Stomach (tissue), 9 donors: ENCODE data around the gene PTPRE. TPM values are rescaled to one million over a fixed set of nuclear protein-coding genes. Genes with fewer than 3 reads are reported as not detected.

Source experiments
- DNase-seq, 2 donors: peaks; one replicate each; pipeline versions ENCODE4 v3.0.0 to v3.0.0-alpha.2; 2013 to 2019
- H3K27ac ChIP-seq, 5 donors: fragments of 200-600 bp in 4 of 5; sonication (generic) in 4 of 5; one replicate each; pipeline ENCODE4 v1.5.1; 2013 to 2019; ENCODE audit warnings: mild to moderate bottlenecking in 1 of 5, moderate library complexity in 1 of 5
- H3K27me3 ChIP-seq, 3 donors: fragments of 200-600 bp; sonication (generic); one replicate each; pipeline ENCODE4 v1.5.1; 2017 to 2019; ENCODE audit warnings: mixed run types in 1 of 3
- H3K36me3 ChIP-seq, 4 donors: fragments of 200-600 bp; sonication (generic); 1 replicate in 3 of 4; 2 replicates in 1 of 4; pipeline ENCODE4 v1.5.1; 2016 to 2019
- H3K4me1 ChIP-seq, 4 donors: fragments of 200-600 bp; sonication (generic); one replicate each; pipeline ENCODE4 v1.5.1; 2016 to 2019
- H3K4me3 ChIP-seq, 4 donors: fragments of 200-600 bp; sonication (generic) in 3 of 4; one replicate each; pipeline ENCODE4 v1.5.1; 2016 to 2019; ENCODE audit warnings: mild to moderate bottlenecking in 1 of 4
- H3K9me3 ChIP-seq, 4 donors: fragments of 200-600 bp; sonication (generic); one replicate each; pipeline ENCODE4 v1.5.1; 2016 to 2019
- CTCF ChIP-seq, 7 experiments: fragments of 450-650 bp in 4 of 7; fragments of 200-600 bp in 3 of 7; sonication (generic) in 3 of 7; IDR thresholded peaks; one replicate each; pipeline ENCODE4 v1.5.1; 2016 to 2019; ENCODE audit warnings: antibody characterized with exemption in 7 of 7, control low read depth in 2 of 7, mild to moderate bottlenecking in 1 of 7
- EP300 ChIP-seq: sonication (generic); formaldehyde crosslinking; IDR thresholded peaks from one replicate; pipeline ENCODE4 v1.6.1; 2017; ENCODE audit warnings: antibody characterized with exemption
- POLR2A ChIP-seq, 4 donors: fragments of 450-650 bp; IDR thresholded peaks; one replicate each; pipeline ENCODE4 v1.6.1; 2016; ENCODE audit warnings: antibody characterized with exemption in 4 of 4, control low read depth in 2 of 4, mild to moderate bottlenecking in 1 of 4, moderate library complexity in 1 of 4
- POLR2AphosphoS5 ChIP-seq, 3 donors: sonication (generic); formaldehyde crosslinking; IDR thresholded peaks; one replicate each; pipeline ENCODE4 v1.6.1; 2016; ENCODE audit warnings: antibody characterized with exemption in 3 of 3
- WGBS, 5 donors: extraction: QIAGEN DNeasy Blood & Tissue Kit in 3 of 5; methylation state at CpG; one replicate each; pipeline versions ENCODE4 v1.1.5 to v1.1.7; 2013 to 2018; 5-methylcytosine and 5-hydroxymethylcytosine counted together
- intact Hi-C: fragments of 100-400 bp; cut with DNase I; formaldehyde crosslinking; loops from one replicate; pipeline ENCODE4 v1.15.1; 2023; ENCODE audit warnings: low total_unique reads
- polyA plus RNA-seq, 3 donors: library from polyadenylated mRNA; stranded (reverse); fragments of 200-250 nt; gene quantifications; one replicate each; pipeline ENCODE4 v1.2.3, GENCODE V29; 2013
- total RNA-seq, 5 donors: library from RNA; depleted of rRNA; stranded (reverse); fragments of >200 nt; gene quantifications; one replicate each; pipeline versions ENCODE4 v1.1.0 to v1.2.3, GENCODE V29; 2014 to 2016
- donor health status: healthy with polysubstance abuse.
- donor health status: Bipolar disorder and iron deficiency.
- donor health status: healthy.

Gene PTPRE
- total and polyA plus RNA-seq, 8 donors: 4.0 to 26.4 (median 8.9) TPM

GRCh38 chr10:127998501-127999144, 91.7 kb downstream of the PTPRE start:
- DNase-seq: no peak
- Histone ChIP-seq H3K27me3 (peaks cover 0 to 3% (median 0%) of the 10 kb centered on the region in 3 donors), H3K4me3 (no peak overlapping the region), H3K27ac (no peak overlapping the region), H3K4me1 (peaks cover 0 to 3% (median 0%) of the 10 kb centered on the region in 4 donors), H3K36me3 (no peaks in the 10 kb centered on the region), H3K9me3 (no peaks in the 10 kb centered on the region)
- intact Hi-C loops: no loop called here
- TF ChIP-seq EP300 (no peak), POLR2AphosphoS5 (IDR thresholded peaks at IDR 0.05) (no peak), POLR2A (IDR thresholded peaks at IDR 0.05) (no peak), CTCF (IDR thresholded peaks at IDR 0.05) (no peak)
- WGBS, 5 donors: 80 to 87% (median 84%) methylated on average over 17 of the region's 17 CpGs

GRCh38 chr10:127999297-128000129, 92.6 kb downstream of the PTPRE start:
- no peak overlapping the region for H3K27ac ChIP-seq
- no peak overlapping the region for H3K4me3 ChIP-seq
- TF ChIP-seq POLR2AphosphoS5 (IDR thresholded peaks at IDR 0.05) (no peak), POLR2A (IDR thresholded peaks at IDR 0.05) (no peak), EP300 (no peak), CTCF (IDR thresholded peaks at IDR 0.05) (no peak)
- peaks cover 0 to 3% (median 0%) of the 10 kb centered on the region in 4 donors for H3K4me1 ChIP-seq
- H3K27me3 ChIP-seq: peaks cover 0 to 3% (median 0%) of the 10 kb centered on the region in 3 donors
- no peaks in the 10 kb centered on the region for H3K9me3 ChIP-seq
- 83 to 88% (median 87%) methylated on average over 23 of the region's 23 CpGs for WGBS, 5 donors
- no peaks in the 10 kb centered on the region for H3K36me3 ChIP-seq
- DNase-seq: no peak
- intact Hi-C loops: no loop called here

- intact Hi-C loops: no loop called here
- DNase-seq: no peak
- 41 to 61% (median 56%) methylated on average over 5 of the region's 5 CpGs for WGBS, 5 donors
- Histone ChIP-seq H3K4me1 (peaks cover 0 to 3% (median 0%) of the 10 kb centered on the region in 4 donors), H3K27me3 (peaks cover 0 to 3% (median 0%) of the 10 kb centered on the region in 3 donors), H3K9me3 (no peaks in the 10 kb centered on the region), H3K36me3 (no peaks in the 10 kb centered on the region), H3K4me3 (no peak overlapping the region), H3K27ac (peak overlapping the region in 1 of 5 donors; percentile 10)
- TF ChIP-seq EP300: no peak
- no peak for TF ChIP-seq CTCF (IDR thresholded peaks at IDR 0.05)
- TF ChIP-seq POLR2A (IDR thresholded peaks at IDR 0.05): no peak
- no peak for TF ChIP-seq POLR2AphosphoS5 (IDR thresholded peaks at IDR 0.05)
Measured at GRCh38 chr10:128000471-128001362, 93.8 kb downstream of the PTPRE start.

GRCh38 chr10:128001363-128001745, 94.5 kb downstream of the PTPRE start:
- no peak for DNase-seq
- 71 to 94% (median 86%) methylated on average over 10 of the region's 10 CpGs for WGBS, 5 donors
- Histone ChIP-seq H3K27ac (peak overlapping the region in 1 of 5 donors; percentile 10), H3K4me3 (no peak overlapping the region), H3K4me1 (peaks cover 0 to 3% (median under 1%) of the 10 kb centered on the region in 4 donors), H3K9me3 (no peaks in the 10 kb centered on the region), H3K27me3 (peaks cover 0 to 3% (median 0%) of the 10 kb centered on the region in 3 donors), H3K36me3 (no peaks in the 10 kb centered on the region)
- intact Hi-C loops: no loop called here
- TF ChIP-seq POLR2AphosphoS5 (IDR thresholded peaks at IDR 0.05) (no peak), CTCF (IDR thresholded peaks at IDR 0.05) (no peak), POLR2A (IDR thresholded peaks at IDR 0.05) (no peak), EP300 (no peak)
